BLaER1 treated with 17β-estradiol and CSF1 and Interleukin-3, amounts not matched to agents 10 nM and 100 nM (cell line): Measurements from ENCODE around the gene CTPS2.
A peak's percentile ranks its signal among the peaks of the same experiment; 100 is the strongest.
"Not testable (repeated sequence)": the region's sequence is repeated elsewhere in the genome, so short reads cannot be mapped to it uniquely, and the experiment has no call there.

Experiments
- H3K27ac ChIP-seq, 11 experiments: shearing (Covaris generic); formaldehyde crosslinking; 2 replicates each; pipeline ENCODE4 v1.8.1; 2022
- H3K27me3 ChIP-seq, 11 experiments: shearing (Covaris generic); formaldehyde crosslinking; 2 replicates each; pipeline ENCODE4 v1.8.1; 2022
- H3K36me3 ChIP-seq, 11 experiments: shearing (Covaris generic); formaldehyde crosslinking; 2 replicates each; pipeline ENCODE4 v1.8.1; 2022
- H3K4me1 ChIP-seq, 10 experiments: shearing (Covaris generic); formaldehyde crosslinking; 2 replicates each; pipeline ENCODE4 v1.8.1; 2022
- H3K4me2 ChIP-seq, 11 experiments: shearing (Covaris generic); formaldehyde crosslinking; 2 replicates each; pipeline ENCODE4 v1.8.1; 2022
- H3K4me3 ChIP-seq, 10 experiments: shearing (Covaris generic); formaldehyde crosslinking; 2 replicates each; pipeline ENCODE4 v1.8.1; 2022
- H3K9ac ChIP-seq, 11 experiments: shearing (Covaris generic); formaldehyde crosslinking; 2 replicates each; pipeline ENCODE4 v1.8.1; 2022
- H3K9me3 ChIP-seq, 11 experiments: shearing (Covaris generic); formaldehyde crosslinking; replicated peaks in 1 of 11; 2 replicates each; pipeline ENCODE4 v1.8.1; 2022
- H4K20me1 ChIP-seq, 11 experiments: shearing (Covaris generic); formaldehyde crosslinking; 2 replicates each; pipeline ENCODE4 v1.8.1; 2022
- Cebpa-rat ChIP-seq, 11 experiments: shearing (Covaris generic); IDR thresholded peaks; 2 replicates each; pipeline ENCODE4 v1.8.1; 2022

Gene CTPS2

GRCh38 chrX:16739574-16739973 lies 27.1 kb upstream of the CTPS2 start:
- Histone ChIP-seq H4K20me1 (peaks cover 0 to 23% (median 0%) of the 10 kb centered on the region in 11 experiments; a peak in 7 of 22 replicates), H3K9ac (no peak overlapping the region), H3K27me3 (peaks cover 46 to 88% (median 76%) of the 10 kb centered on the region in 11 experiments), H3K9me3 (no peaks in the 10 kb centered on the region), H3K36me3 (peaks cover 21 to 85% (median 38%) of the 10 kb centered on the region in 11 experiments; a peak in 20 of 22 replicates), H3K4me1 (no peaks in the 10 kb centered on the region), H3K4me2 (no peak overlapping the region), H3K4me3 (no peak overlapping the region), H3K27ac (no peak overlapping the region)
- no peak for TF ChIP-seq Cebpa-rat (IDR thresholded peaks at IDR 0.05)

DNA sequence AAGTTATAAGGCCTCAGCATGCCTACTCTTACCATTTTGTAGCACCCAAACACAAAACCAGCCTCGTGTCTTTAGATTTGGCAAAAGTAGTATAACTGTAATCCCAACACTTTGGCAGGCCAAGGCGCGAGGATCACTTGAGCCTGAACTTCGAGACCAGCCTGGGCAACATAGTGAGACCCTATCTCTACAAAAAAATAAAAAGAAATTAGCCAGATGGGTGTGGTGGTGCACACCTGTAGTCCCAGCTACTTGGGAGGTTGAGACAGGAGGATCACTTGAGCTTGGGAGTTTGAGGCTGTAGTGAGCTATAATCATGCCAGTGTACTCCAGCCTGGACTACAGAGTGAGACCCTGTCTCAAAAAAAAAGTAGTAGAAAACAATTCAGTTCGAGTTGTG lies 24.6 kb upstream of the CTPS2 start:
- Histone ChIP-seq H3K9me3 (no peaks in the 10 kb centered on the region), H4K20me1 (peaks cover 0 to 26% (median 5%) of the 10 kb centered on the region in 11 experiments; a peak in 8 of 22 replicates), H3K36me3 (peaks cover 10 to 69% (median 24%) of the 10 kb centered on the region in 11 experiments; a peak in 19 of 22 replicates), H3K27me3 (peaks cover 56 to 94% (median 88%) of the 10 kb centered on the region in 11 experiments), H3K4me2 (no peak overlapping the region), H3K4me1 (peaks cover 0 to 5% (median 0%) of the 10 kb centered on the region in 10 experiments; a peak in 1 of 20 replicates), H3K9ac (no peak overlapping the region), H3K4me3 (no peak overlapping the region), H3K27ac (no peak overlapping the region)
- no peak for TF ChIP-seq Cebpa-rat (IDR thresholded peaks at IDR 0.05)

DNA sequence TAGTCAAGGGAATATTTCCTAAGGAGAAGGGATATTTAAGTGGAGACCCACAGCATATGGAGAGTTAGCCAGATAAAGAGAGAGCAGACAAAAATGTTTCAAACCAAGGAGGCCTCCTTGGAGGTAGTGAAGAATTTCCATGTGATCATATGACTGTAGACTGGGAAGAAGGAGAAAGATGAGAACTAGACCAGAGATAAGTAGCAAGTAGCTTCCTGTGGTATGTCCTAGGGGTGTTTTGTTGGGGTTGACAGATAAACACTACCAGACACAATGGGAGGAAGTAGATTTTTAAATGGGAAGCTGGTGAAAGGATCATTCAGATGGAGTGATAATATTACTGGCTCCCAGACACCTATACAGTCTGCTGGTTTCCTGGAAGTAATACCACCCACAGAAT lies 20.5 kb upstream of the CTPS2 start:
- Histone ChIP-seq H3K27ac (no peak overlapping the region), H3K36me3 (peaks cover 6 to 35% (median 22%) of the 10 kb centered on the region in 11 experiments; a peak in 18 of 22 replicates)

GRCh38 chrX:16730450-16730849 lies 18.0 kb upstream of the CTPS2 start:
- no peak for TF ChIP-seq Cebpa-rat (IDR thresholded peaks at IDR 0.05)
- Histone ChIP-seq H4K20me1 (peaks cover 0 to 16% (median 5%) of the 10 kb centered on the region in 11 experiments; a peak in 3 of 22 replicates), H3K27me3 (peaks cover 41 to 90% (median 75%) of the 10 kb centered on the region in 11 experiments), H3K4me3 (no peak overlapping the region), H3K9ac (no peak overlapping the region), H3K4me1 (peaks cover 0 to 6% (median 0%) of the 10 kb centered on the region in 10 experiments; a peak in 3 of 20 replicates), H3K9me3 (peaks cover 16 to 37% (median 29%) of the 10 kb centered on the region in 11 experiments), H3K36me3 (peaks cover 0 to 19% (median 6%) of the 10 kb centered on the region in 11 experiments; a peak in 13 of 22 replicates), H3K27ac (no peak overlapping the region), H3K4me2 (no peak overlapping the region)

More for the DNA sequence above, 20.5 kb upstream of the CTPS2 start:
- Histone ChIP-seq H4K20me1 (peaks cover 0 to 16% (median 5%) of the 10 kb centered on the region in 11 experiments; a peak in 4 of 22 replicates), H3K4me3 (no peak overlapping the region), H3K4me2 (no peak overlapping the region), H3K27me3 (peaks cover 39 to 90% (median 76%) of the 10 kb centered on the region in 11 experiments), H3K4me1 (peaks cover 0 to 5% (median 0%) of the 10 kb centered on the region in 10 experiments; a peak in 1 of 20 replicates), H3K9me3 (peaks cover 7 to 28% (median 22%) of the 10 kb centered on the region in 11 experiments), H3K9ac (no peak overlapping the region)
- no peak for TF ChIP-seq Cebpa-rat (IDR thresholded peaks at IDR 0.05)

DNA sequence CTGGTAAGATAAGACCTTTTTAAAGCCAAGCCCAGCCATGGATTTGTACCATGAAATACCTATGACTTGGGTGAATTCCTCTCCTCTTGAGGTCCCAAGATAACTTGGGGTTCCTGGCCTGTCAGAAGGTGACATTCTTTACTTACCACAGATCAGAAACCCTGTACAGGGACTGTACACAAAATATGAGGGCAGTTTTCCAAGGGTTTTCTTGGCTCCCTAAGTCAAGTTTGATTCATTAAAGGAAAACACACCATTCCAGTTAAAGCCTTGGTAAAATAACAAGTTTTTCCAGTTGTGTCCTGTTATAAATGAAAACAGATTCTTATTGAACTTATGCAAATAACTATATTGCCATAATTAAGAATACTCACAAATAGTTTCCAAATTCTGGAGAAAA lies 15.2 kb upstream of the CTPS2 start:
- H3K4me1 ChIP-seq = peaks cover 0 to 17% (median 2%) of the 10 kb centered on the region in 10 experiments; a peak in 6 of 20 replicates
- no peak for TF ChIP-seq Cebpa-rat (IDR thresholded peaks at IDR 0.05)
- no peak overlapping the region for H3K4me2 ChIP-seq

GRCh38 chrX:16726347-16726988 lies 14.0 kb upstream of the CTPS2 start:
- H3K27ac ChIP-seq, H3K9ac ChIP-seq, H3K4me2 ChIP-seq, H3K4me3 ChIP-seq: not testable (repeated sequence)
- Histone ChIP-seq H4K20me1 (peaks cover 0 to 32% (median 18%) of the 10 kb centered on the region in 11 experiments; a peak in 10 of 22 replicates), H3K36me3 (peaks cover 0 to 19% (median 5%) of the 10 kb centered on the region in 11 experiments; a peak in 11 of 22 replicates), H3K4me1 (peaks cover 0 to 20% (median 3%) of the 10 kb centered on the region in 10 experiments; a peak in 6 of 20 replicates), H3K9me3 (peaks cover 16 to 37% (median 29%) of the 10 kb centered on the region in 11 experiments), H3K27me3 (peaks cover 53 to 94% (median 88%) of the 10 kb centered on the region in 11 experiments)

More for the DNA sequence above, 15.2 kb upstream of the CTPS2 start:
- Histone ChIP-seq H3K27me3 (peaks cover 48 to 91% (median 79%) of the 10 kb centered on the region in 11 experiments), H3K9me3 (peaks cover 16 to 37% (median 29%) of the 10 kb centered on the region in 11 experiments), H3K36me3 (peaks cover 0 to 19% (median 5%) of the 10 kb centered on the region in 11 experiments; a peak in 11 of 22 replicates), H3K27ac (no peak overlapping the region), H4K20me1 (peaks cover 0 to 32% (median 14%) of the 10 kb centered on the region in 11 experiments; a peak in 10 of 22 replicates), H3K4me3 (no peak overlapping the region), H3K9ac (no peak overlapping the region)

DNA sequence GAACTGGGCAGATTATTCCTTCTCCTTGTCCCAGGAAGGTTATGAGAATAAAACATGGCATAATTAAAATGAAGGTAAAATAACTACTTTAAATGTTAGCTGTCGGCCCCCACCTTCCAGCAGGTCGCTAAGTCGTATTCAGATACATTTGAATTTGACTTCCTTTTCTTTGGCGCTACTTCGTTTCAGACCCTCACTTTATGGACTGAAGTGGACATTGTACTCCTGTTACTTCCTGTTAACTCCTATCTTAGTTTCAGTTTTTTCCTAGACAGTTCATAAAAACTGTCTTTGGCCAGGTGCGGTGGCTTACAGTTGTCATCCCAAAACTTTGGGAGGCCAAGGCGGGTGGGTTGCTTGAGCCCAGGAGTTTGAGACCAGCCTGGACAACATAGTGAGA lies 12.6 kb upstream of the CTPS2 start:
- H3K27me3 ChIP-seq = peaks cover 66 to 98% (median 94%) of the 10 kb centered on the region in 11 experiments
- peak overlapping the region in 2 of 11 experiments; percentile 5 to 6; a peak in 2 of 22 replicates for H3K4me2 ChIP-seq
- peaks cover 16 to 30% (median 26%) of the 10 kb centered on the region in 11 experiments for H3K9me3 ChIP-seq
- no peak for TF ChIP-seq Cebpa-rat (IDR thresholded peaks at IDR 0.05)
- H3K36me3 ChIP-seq = peaks cover 0 to 19% (median 5%) of the 10 kb centered on the region in 11 experiments; a peak in 11 of 22 replicates
- H3K27ac ChIP-seq = no peak overlapping the region
- peaks cover 0 to 25% (median 14%) of the 10 kb centered on the region in 10 experiments; a peak in 16 of 20 replicates for H3K4me1 ChIP-seq
- no peak overlapping the region for H3K9ac ChIP-seq
- no peak overlapping the region for H3K4me3 ChIP-seq
- H4K20me1 ChIP-seq = peaks cover 0 to 42% (median 18%) of the 10 kb centered on the region in 11 experiments; a peak in 11 of 22 replicates

DNA sequence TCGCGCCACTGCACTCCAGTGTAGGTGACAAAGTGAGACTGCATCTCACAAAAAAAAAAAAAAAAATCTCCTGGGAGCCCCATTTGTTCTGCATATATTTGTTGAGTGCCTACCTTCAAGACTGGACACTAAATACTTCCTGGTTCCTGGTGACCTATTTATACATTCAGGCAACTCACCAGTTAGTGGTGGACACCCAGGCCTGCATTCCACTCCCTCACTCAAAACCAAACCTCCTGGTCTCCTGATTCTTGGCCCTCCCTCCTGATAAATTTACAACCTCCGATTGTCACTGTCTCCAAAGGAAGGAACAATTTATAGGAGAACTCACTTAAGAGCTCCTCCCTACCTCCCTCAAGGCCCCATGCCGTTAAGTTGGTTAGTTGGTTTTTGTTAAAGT lies 10.0 kb upstream of the CTPS2 start:
- peaks cover 0 to 25% (median 14%) of the 10 kb centered on the region in 10 experiments; a peak in 16 of 20 replicates for H3K4me1 ChIP-seq
- H3K27ac ChIP-seq = no peak overlapping the region
- H3K9me3 ChIP-seq = peaks cover 2 to 4% (median 3%) of the 10 kb centered on the region in 11 experiments
- 0 out of 22 replicates have a peak overlapping the region, but pooled peaks of 1 of the 11 experiments have one; percentile 9 for H3K4me2 ChIP-seq
- peaks cover 0 to 42% (median 18%) of the 10 kb centered on the region in 11 experiments; a peak in 11 of 22 replicates for H4K20me1 ChIP-seq
- no peak for TF ChIP-seq Cebpa-rat (IDR thresholded peaks at IDR 0.05)
- H3K27me3 ChIP-seq = peaks cover 74 to 97% (median 94%) of the 10 kb centered on the region in 11 experiments
- H3K36me3 ChIP-seq = peaks cover 0 to 3% (median under 1%) of the 10 kb centered on the region in 11 experiments; a peak in 10 of 22 replicates
- no peak overlapping the region for H3K4me3 ChIP-seq
- no peak overlapping the region for H3K9ac ChIP-seq
